NCI-H748 (cell line): ENCODE results near the gene DBN1.

Source experiments
- DNase-seq: peaks from one replicate; lab custom pipeline; 2025; ENCODE audit not compliant: unreplicated experiment; lab: John Stamatoyannopoulos, UW

Gene DBN1

GRCh38 chr5:177505075-177505474 lies 31.6 kb upstream of the DBN1 start:
- DNase-seq, result no peak

GRCh38 chr5:177504086-177505056 lies 30.9 kb upstream of the DBN1 start:
- no peak for DNase-seq

GRCh38 chr5:177503351-177504085 lies 30.1 kb upstream of the DBN1 start:
- DNase-seq, result no peak

- DNase-seq, result no peak
Measured at GRCh38 chr5:177502886-177503285, 29.5 kb upstream of the DBN1 start.

GRCh38 chr5:177501874-177502678 lies 28.6 kb upstream of the DBN1 start:
- no peak for DNase-seq

- DNase-seq, result peak; percentile 81
Measured at GRCh38 chr5:177500685-177501522, 27.5 kb upstream of the DBN1 start.

- DNase-seq, result no peak
Measured at GRCh38 chr5:177499842-177500241, 26.4 kb upstream of the DBN1 start.

- peak; percentile 72 for DNase-seq
Measured at GRCh38 chr5:177498013-177498787, 24.8 kb upstream of the DBN1 start.

- DNase-seq, result peak; percentile 96
Measured at GRCh38 chr5:177497292-177498012, 24.0 kb upstream of the DBN1 start, which contains the start of gene PDLIM7. TSS of gene PDLIM7 (minus strand) at chr5:177497604. CDS start at chr5:177496512, 1,092 bp downstream.

GRCh38 chr5:177496727-177497291 lies 23.4 kb upstream of the DBN1 start:
- DNase-seq, result peak; percentile 92

- DNase-seq, result no peak
Measured at GRCh38 chr5:177496070-177496726, 22.8 kb upstream of the DBN1 start.

- no peak for DNase-seq
Measured at GRCh38 chr5:177495243-177496060, 22.0 kb upstream of the DBN1 start.

GRCh38 chr5:177494346-177495195 lies 21.1 kb upstream of the DBN1 start:
- no peak for DNase-seq

GRCh38 chr5:177493795-177494345 lies 20.4 kb upstream of the DBN1 start:
- DNase-seq, result no peak

- DNase-seq, result no peak
Measured at GRCh38 chr5:177492841-177493240, 19.4 kb upstream of the DBN1 start.
